ENCODE results near the gene PRR20E. TPM values are rescaled to one million over a fixed set of nuclear protein-coding genes. Genes with fewer than 3 reads are reported as not detected.
"Not testable (repeated sequence)": the region's sequence is repeated elsewhere in the genome, so short reads cannot be mapped to it uniquely, and the experiment has no call there.

The PRR20E gene
- total RNA-seq (2022) (not detected in 2 replicates), Bru-seq, nascent RNA (not detected), BruChase-seq, experiment 1, labeled RNA remaining after a 6-hour chase (not detected), BruChase-seq, experiment 2, labeled RNA remaining after a 2-hour chase (not detected)
- long read RNA-seq: 0 reads

DNA sequence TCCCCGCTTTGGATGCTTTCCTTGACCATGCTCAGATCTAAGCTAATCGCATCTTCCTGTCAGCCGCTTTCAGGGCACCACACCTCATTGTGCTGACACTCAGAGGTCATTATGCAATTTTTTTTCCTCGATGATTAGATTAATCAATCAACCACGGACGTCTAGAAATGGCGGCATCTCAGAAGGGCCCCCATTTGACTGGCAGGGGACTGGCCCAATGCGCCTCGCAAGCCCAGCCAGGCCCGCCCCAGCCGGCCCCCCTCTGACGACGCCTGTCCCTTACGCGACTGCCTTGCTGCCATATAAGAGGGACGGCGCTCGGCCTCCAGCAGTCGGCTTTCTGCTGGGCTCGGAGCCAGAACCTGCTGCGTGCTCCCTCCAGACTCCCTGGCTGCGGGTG, at the start of gene PRR20E:
PRR20E (plus strand) TSS at position 301 of the 400 bp plus-strand sequence. CDS start 387 bp downstream, outside the sequence.
- intact Hi-C loops (cut with micrococcal nuclease); H3K4me3 Mint-ChIP-seq (ENCODE audit: unreplicated experiment); H3K36me3 Mint-ChIP-seq (ENCODE audit: insufficient read depth, unreplicated experiment); DNase-seq (ENCODE audit: unreplicated experiment); POLR2A ChIA-PET; H3K9me3 Mint-ChIP-seq (ENCODE audit: unreplicated experiment); H3K27ac Mint-ChIP-seq (ENCODE audit: low read depth, unreplicated experiment); BruUV-seq (replicated peaks); H3K4me1 Mint-ChIP-seq (ENCODE audit: insufficient read depth, unreplicated experiment); CTCF ChIA-PET; H3K27me3 Mint-ChIP-seq (ENCODE audit: insufficient read depth, unreplicated experiment): not testable (repeated sequence)

GRCh38 chr13:57123681-57124080, 43.3 kb upstream of the PRR20E start:
- no peaks in the 10 kb centered on the region for H3K4me1 Mint-ChIP-seq (ENCODE audit: insufficient read depth, unreplicated experiment)
- DNase-seq (ENCODE audit: unreplicated experiment): peak; percentile 55
- TF ChIP-seq, protein P1, sequence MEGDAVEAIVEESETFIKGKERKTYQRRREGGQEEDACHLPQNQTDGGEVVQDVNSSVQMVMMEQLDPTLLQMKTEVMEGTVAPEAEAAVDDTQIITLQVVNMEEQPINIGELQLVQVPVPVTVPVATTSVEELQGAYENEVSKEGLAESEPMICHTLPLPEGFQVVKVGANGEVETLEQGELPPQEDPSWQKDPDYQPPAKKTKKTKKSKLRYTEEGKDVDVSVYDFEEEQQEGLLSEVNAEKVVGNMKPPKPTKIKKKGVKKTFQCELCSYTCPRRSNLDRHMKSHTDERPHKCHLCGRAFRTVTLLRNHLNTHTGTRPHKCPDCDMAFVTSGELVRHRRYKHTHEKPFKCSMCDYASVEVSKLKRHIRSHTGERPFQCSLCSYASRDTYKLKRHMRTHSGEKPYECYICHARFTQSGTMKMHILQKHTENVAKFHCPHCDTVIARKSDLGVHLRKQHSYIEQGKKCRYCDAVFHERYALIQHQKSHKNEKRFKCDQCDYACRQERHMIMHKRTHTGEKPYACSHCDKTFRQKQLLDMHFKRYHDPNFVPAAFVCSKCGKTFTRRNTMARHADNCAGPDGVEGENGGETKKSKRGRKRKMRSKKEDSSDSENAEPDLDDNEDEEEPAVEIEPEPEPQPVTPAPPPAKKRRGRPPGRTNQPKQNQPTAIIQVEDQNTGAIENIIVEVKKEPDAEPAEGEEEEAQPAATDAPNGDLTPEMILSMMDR (IDR thresholded peaks at IDR 0.05; ENCODE audit: unreplicated experiment): no peak
- ChIA-PET CTCF (no interaction called here), POLR2A (no interaction called here)
- H3K27ac Mint-ChIP-seq (ENCODE audit: low read depth, unreplicated experiment): no peak overlapping the region
- no peaks in the 10 kb centered on the region for H3K9me3 Mint-ChIP-seq (ENCODE audit: unreplicated experiment)
- no peak overlapping the region for H3K4me3 Mint-ChIP-seq (ENCODE audit: unreplicated experiment)
- H3K36me3 Mint-ChIP-seq (ENCODE audit: insufficient read depth, unreplicated experiment): no peaks in the 10 kb centered on the region
- BruUV-seq (replicated peaks): no TSS peak
- no peaks in the 10 kb centered on the region for H3K27me3 Mint-ChIP-seq (ENCODE audit: insufficient read depth, unreplicated experiment)
- intact Hi-C loops (cut with micrococcal nuclease): no loop called here

- Mint-ChIP-seq H3K4me1 (ENCODE audit: insufficient read depth, unreplicated experiment) (no peaks in the 10 kb centered on the region), H3K27me3 (ENCODE audit: insufficient read depth, unreplicated experiment) (no peaks in the 10 kb centered on the region), H3K36me3 (ENCODE audit: insufficient read depth, unreplicated experiment) (no peaks in the 10 kb centered on the region), H3K27ac (ENCODE audit: low read depth, unreplicated experiment) (no peak overlapping the region), H3K4me3 (ENCODE audit: unreplicated experiment) (no peak overlapping the region), H3K9me3 (ENCODE audit: unreplicated experiment) (no peaks in the 10 kb centered on the region)
- intact Hi-C loops (cut with micrococcal nuclease): no loop called here
- TF ChIP-seq, protein P1 (IDR thresholded peaks at IDR 0.05; ENCODE audit: unreplicated experiment): no peak
- ChIA-PET POLR2A (no interaction called here), CTCF (no interaction called here)
- no TSS peak for BruUV-seq (replicated peaks)
- peak; percentile 3 for DNase-seq (ENCODE audit: unreplicated experiment)
Observed at GRCh38 chr13:57128909-57129308, 38.1 kb upstream of the PRR20E start.

GRCh38 chr13:57136093-57136492, 30.9 kb upstream of the PRR20E start:
- no TSS peak for BruUV-seq (replicated peaks)
- no peaks in the 10 kb centered on the region for H3K27me3 Mint-ChIP-seq (ENCODE audit: insufficient read depth, unreplicated experiment)
- TF ChIP-seq, protein P1 (IDR thresholded peaks at IDR 0.05; ENCODE audit: unreplicated experiment): no peak
- no peaks in the 10 kb centered on the region for H3K4me1 Mint-ChIP-seq (ENCODE audit: insufficient read depth, unreplicated experiment)
- H3K4me3 Mint-ChIP-seq (ENCODE audit: unreplicated experiment): no peak overlapping the region
- no peaks in the 10 kb centered on the region for H3K9me3 Mint-ChIP-seq (ENCODE audit: unreplicated experiment)
- CTCF ChIA-PET: interaction anchor here (0.6 kb wide), 1 partner anchor 235 kb away, joined by 3 read pairs; no protein-coding TSS in a partner anchor
- POLR2A ChIA-PET: no interaction called here
- H3K27ac Mint-ChIP-seq (ENCODE audit: low read depth, unreplicated experiment): no peak overlapping the region
- intact Hi-C loops (cut with micrococcal nuclease): no loop called here
- no peak for DNase-seq (ENCODE audit: unreplicated experiment)
- H3K36me3 Mint-ChIP-seq (ENCODE audit: insufficient read depth, unreplicated experiment): no peaks in the 10 kb centered on the region

- DNase-seq (ENCODE audit: unreplicated experiment): no peak
- Mint-ChIP-seq H3K27ac (ENCODE audit: low read depth, unreplicated experiment) (no peak overlapping the region), H3K27me3 (ENCODE audit: insufficient read depth, unreplicated experiment) (no peaks in the 10 kb centered on the region), H3K4me3 (ENCODE audit: unreplicated experiment) (no peak overlapping the region), H3K36me3 (ENCODE audit: insufficient read depth, unreplicated experiment) (no peaks in the 10 kb centered on the region), H3K4me1 (ENCODE audit: insufficient read depth, unreplicated experiment) (no peaks in the 10 kb centered on the region), H3K9me3 (ENCODE audit: unreplicated experiment) (no peaks in the 10 kb centered on the region)
- ChIA-PET POLR2A (no interaction called here), CTCF (no interaction called here)
- intact Hi-C loops (cut with micrococcal nuclease): no loop called here
- BruUV-seq (replicated peaks): no TSS peak
- TF ChIP-seq, protein P1 (IDR thresholded peaks at IDR 0.05; ENCODE audit: unreplicated experiment): no peak
Observed at GRCh38 chr13:57137585-57137984, 29.4 kb upstream of the PRR20E start.
